ENCODE results near the gene VIPAS39.

VIPAS39 gene

GRCh38 chr14:77407158-77407557 lies 50.2 kb downstream of the VIPAS39 start:
- TF ChIP-seq CTCF (IDR thresholded peaks at IDR 0.05; ENCODE audit: low read depth, low read length): no peak
- H3K4me3 ChIP-seq (ENCODE audit: low read depth, low read length): no peak overlapping the region
- no peaks in the 10 kb centered on the region for H3K36me3 ChIP-seq
- no peaks in the 10 kb centered on the region for H3K9me3 ChIP-seq (ENCODE audit: severe bottlenecking)
- no peaks in the 10 kb centered on the region for H3K27me3 ChIP-seq (ENCODE audit: insufficient read depth, low read depth, severe bottlenecking)
- H3K27ac ChIP-seq: no peak overlapping the region
- no peak for DNase-seq

DNA sequence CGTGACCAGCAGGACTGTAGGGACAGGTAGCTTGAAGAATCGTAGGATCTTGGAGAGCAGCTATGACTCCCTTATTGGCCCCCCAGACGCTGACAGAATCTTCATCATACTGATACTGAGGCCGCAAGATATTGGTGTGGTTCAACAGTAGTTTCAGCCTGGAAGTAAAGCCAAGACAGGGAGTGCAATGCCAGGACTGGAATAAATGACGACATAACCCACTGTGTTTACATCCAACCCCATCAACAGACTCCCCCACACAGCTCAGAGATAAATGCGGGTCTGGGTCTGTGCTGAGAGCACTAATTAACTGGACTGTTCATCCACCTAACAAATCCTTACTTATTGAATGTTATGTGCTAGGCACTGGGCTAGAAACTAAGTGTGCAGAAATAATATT lies 50.7 kb downstream of the VIPAS39 start:
- H3K9me3 ChIP-seq (ENCODE audit: severe bottlenecking): no peaks in the 10 kb centered on the region
- no peak for DNase-seq
- H3K36me3 ChIP-seq: no peaks in the 10 kb centered on the region
- no peak overlapping the region for H3K27ac ChIP-seq
- H3K27me3 ChIP-seq (ENCODE audit: insufficient read depth, low read depth, severe bottlenecking): no peaks in the 10 kb centered on the region
- H3K4me3 ChIP-seq (ENCODE audit: low read depth, low read length): no peak overlapping the region
- no peak for TF ChIP-seq CTCF (IDR thresholded peaks at IDR 0.05; ENCODE audit: low read depth, low read length)

- Histone ChIP-seq H3K27me3 (ENCODE audit: insufficient read depth, low read depth, severe bottlenecking) (no peaks in the 10 kb centered on the region), H3K9me3 (ENCODE audit: severe bottlenecking) (no peaks in the 10 kb centered on the region), H3K27ac (no peak overlapping the region), H3K4me3 (ENCODE audit: low read depth, low read length) (no peak overlapping the region), H3K36me3 (no peaks in the 10 kb centered on the region)
- no peak for DNase-seq
- no peak for TF ChIP-seq CTCF (IDR thresholded peaks at IDR 0.05; ENCODE audit: low read depth, low read length)
Observed at GRCh38 chr14:77406086-77406485, 51.3 kb downstream of the VIPAS39 start.

GRCh38 chr14:77403768-77404167 lies 53.6 kb downstream of the VIPAS39 start:
- Histone ChIP-seq H3K36me3 (no peaks in the 10 kb centered on the region), H3K27me3 (ENCODE audit: insufficient read depth, low read depth, severe bottlenecking) (no peaks in the 10 kb centered on the region), H3K27ac (no peak overlapping the region), H3K9me3 (ENCODE audit: severe bottlenecking) (no peaks in the 10 kb centered on the region), H3K4me3 (ENCODE audit: low read depth, low read length) (no peak overlapping the region)
- no peak for TF ChIP-seq CTCF (IDR thresholded peaks at IDR 0.05; ENCODE audit: low read depth, low read length)
- DNase-seq: no peak

GRCh38 chr14:77400216-77400615 lies 57.2 kb downstream of the VIPAS39 start:
- TF ChIP-seq CTCF (IDR thresholded peaks at IDR 0.05; ENCODE audit: low read depth, low read length): no peak
- Histone ChIP-seq H3K27me3 (ENCODE audit: insufficient read depth, low read depth, severe bottlenecking) (no peaks in the 10 kb centered on the region), H3K27ac (no peak overlapping the region), H3K36me3 (no peaks in the 10 kb centered on the region), H3K9me3 (ENCODE audit: severe bottlenecking) (no peaks in the 10 kb centered on the region), H3K4me3 (ENCODE audit: low read depth, low read length) (no peak overlapping the region)
- no peak for DNase-seq

- Histone ChIP-seq H3K27ac (no peak overlapping the region), H3K27me3 (ENCODE audit: insufficient read depth, low read depth, severe bottlenecking) (no peaks in the 10 kb centered on the region), H3K9me3 (ENCODE audit: severe bottlenecking) (no peaks in the 10 kb centered on the region), H3K4me3 (ENCODE audit: low read depth, low read length) (no peak overlapping the region), H3K36me3 (no peaks in the 10 kb centered on the region)
- no peak for DNase-seq
- TF ChIP-seq CTCF (IDR thresholded peaks at IDR 0.05; ENCODE audit: low read depth, low read length): no peak
Observed at GRCh38 chr14:77390188-77390587, 67.2 kb downstream of the VIPAS39 start.

Measured in WERI-Rb-1 (cell line).